Adrenal gland (tissue), 19 donors: ENCODE data around the gene KPNA1. TPM values are rescaled to one million over a fixed set of nuclear protein-coding genes. Genes with fewer than 3 reads are reported as not detected.

Experiments
- DNase-seq, 7 donors: peaks; one replicate each; pipeline ENCODE4 v3.0.0-alpha.2; 2019 to 2020
- H3K27ac ChIP-seq, 5 donors: fragments of 200-600 bp; sonication (generic) in 4 of 5; 1 replicate in 3 of 5; 2 replicates in 2 of 5; pipeline versions ENCODE4 v1.5.1 to v1.8.0; 2016 to 2020; ENCODE audit warnings: mild to moderate bottlenecking in 1 of 5
- H3K27me3 ChIP-seq: fragments of 200-600 bp; 2 replicates; pipeline ENCODE4 v1.8.0; 2021
- H3K36me3 ChIP-seq, 2 donors: fragments of 200-600 bp; replicated peaks in 1 of 2; 1 replicate in 1 of 2; 2 replicates in 1 of 2; pipeline versions ENCODE4 v1.5.1 to v1.8.0; 2018 to 2022
- H3K4me1 ChIP-seq, 2 donors: fragments of 200-600 bp; replicated peaks in 1 of 2; 1 replicate in 1 of 2; 2 replicates in 1 of 2; pipeline versions ENCODE4 v1.5.1 to v1.8.0; 2018 to 2021
- H3K4me3 ChIP-seq, 4 donors: fragments of 200-600 bp; sonication (generic) in 3 of 4; one replicate each; pipeline ENCODE4 v1.5.1; 2016 to 2018
- H3K9me3 ChIP-seq, 3 donors: fragments of 200-600 bp; sonication (generic) in 1 of 3; replicated peaks in 1 of 3; 1 replicate in 2 of 3; 2 replicates in 1 of 3; pipeline versions ENCODE4 v1.5.1 to v1.8.0; 2016 to 2021
- POLR2A ChIP-seq, 2 donors: fragments of 450-650 bp; IDR thresholded peaks; one replicate each; pipeline ENCODE4 v1.6.1; 2017; ENCODE audit warnings: antibody characterized with exemption in 2 of 2, mild to moderate bottlenecking in 2 of 2, moderate library complexity in 1 of 2
- WGBS, 4 donors: extraction: QIAGEN DNeasy Blood & Tissue Kit in 2 of 4; methylation state at CpG; one replicate each; pipeline versions ENCODE4 v1.1.5 to v1.1.7; 2013 to 2017; 5-methylcytosine and 5-hydroxymethylcytosine counted together
- intact Hi-C, 2 donors: fragments of 100-400 bp; cut with DNase I; formaldehyde crosslinking; loops; one replicate each; pipeline versions ENCODE4 v1.14.1 to v1.15.0; 2022 to 2023
- long read RNA-seq, 10 donors: library from polyadenylated mRNA in 3 of 10; unstranded in 2 of 10; stranded (forward) in 1 of 10; transcript quantifications; one replicate each; pipeline ENCODE4 v2.0.0 and lab custom pipeline, GENCODE V29; 2021 to 2026
- polyA plus RNA-seq, 3 donors: library from polyadenylated mRNA; stranded (reverse); fragments of 200-250 nt in 2 of 3; fragments of 350-450 nt in 1 of 3; fragmentation: Illumina TruSeq in 1 of 3; extraction: RNeasy Lipid Tissue Mini Kit (QIAGEN cat#74804) in 1 of 3; gene quantifications; one replicate each; pipeline ENCODE4 v1.2.3, GENCODE V29; 2013 to 2014
- total RNA-seq, 9 donors: library from RNA; depleted of rRNA in 4 of 9; stranded (reverse); fragments of >200 nt in 4 of 9; fragments of 120-200 nt in 1 of 9; fragmentation: NEBNext Ultra II Directional in 1 of 9; extraction: Animal tissue kit (Norgen Biotek cat#: 25700) in 1 of 9; gene quantifications; one replicate each; pipeline versions ENCODE4 v1.1.0 to v1.2.4, GENCODE V29; 2013 to 2023
- TF ChIP-seq, protein P1 (sequence below), 6 experiments: fragments of 450-650 bp in 4 of 6; fragments of 200-600 bp in 2 of 6; sonication (generic) in 1 of 6; IDR thresholded peaks; 1 replicate in 5 of 6; 2 replicates in 1 of 6; pipeline versions ENCODE4 v1.5.1 to v1.8.0; 2016 to 2021; ENCODE audit warnings: antibody characterized with exemption in 6 of 6, mild to moderate bottlenecking in 2 of 6, moderate library complexity in 1 of 6
- donor health status: healthy with polysubstance abuse.
- donor health status: Bipolar disorder and iron deficiency.
- donor health status: DM: yes; HTN: yes; CAD: no.
- donor health status: DM: no; HTN: no; CAD: no.
- donor health status: DM: no; HTN: no; CAD: no.
- donor health status: DM: yes; HTN: yes; CAD: no.

The KPNA1 gene
- total RNA-seq, result 100 to 1,000 TPM in 1 of 9 donors, 10 to 100 TPM in 8; 29.3 to 164 (median 53.4) TPM
- 100 to 1,000 TPM in 1 of 3 donors, 10 to 100 TPM in 2; 12.1 to 123 (median 14.7) TPM for polyA plus RNA-seq
- long read RNA-seq, donor 1, full-length matches to known transcripts, result 8 of 13 reads
- long read RNA-seq, donor 1, partial matches to known transcripts, result 5 of 13 reads
- long read RNA-seq, donor 1, other reads (novel, unspliced or antisense), result 0 of 13 reads
- long read RNA-seq, donor 2, full-length matches to known transcripts, result 5 of 5 reads
- long read RNA-seq, donor 2, partial matches to known transcripts, result 0 of 5 reads
- long read RNA-seq, donor 2, other reads (novel, unspliced or antisense), result 0 of 5 reads
- long read RNA-seq, donor 3, full-length matches to known transcripts, result 12 of 12 reads
- long read RNA-seq, donor 3, partial matches to known transcripts, result 0 of 12 reads
- long read RNA-seq, donor 3, other reads (novel, unspliced or antisense), result 0 of 12 reads
- long read RNA-seq, donor 4, full-length matches to known transcripts, result 20 of 28 reads
- long read RNA-seq, donor 4, partial matches to known transcripts, result 3 of 28 reads
- long read RNA-seq, donor 4, other reads (novel, unspliced or antisense), result 5 of 28 reads
- long read RNA-seq, donor 5, full-length matches to known transcripts, result 90 of 113 reads
- long read RNA-seq, donor 5, partial matches to known transcripts, result 4 of 113 reads
- long read RNA-seq, donor 5, other reads (novel, unspliced or antisense), result 19 of 113 reads
- long read RNA-seq, donor 6, full-length matches to known transcripts, result 14 of 20 reads
- long read RNA-seq, donor 6, partial matches to known transcripts, result 2 of 20 reads
- long read RNA-seq, donor 6, other reads (novel, unspliced or antisense), result 4 of 20 reads
- long read RNA-seq, donor 7, full-length matches to known transcripts, result 4 of 9 reads
- long read RNA-seq, donor 7, partial matches to known transcripts, result 5 of 9 reads
- long read RNA-seq, donor 7, other reads (novel, unspliced or antisense), result 0 of 9 reads
- long read RNA-seq, donor 8, full-length matches to known transcripts, result 14 of 21 reads
- long read RNA-seq, donor 8, partial matches to known transcripts, result 7 of 21 reads
- long read RNA-seq, donor 8, other reads (novel, unspliced or antisense), result 0 of 21 reads
- long read RNA-seq, donor 9, full-length matches to known transcripts, result 13 of 13 reads
- long read RNA-seq, donor 9, partial matches to known transcripts, result 0 of 13 reads
- long read RNA-seq, donor 9, other reads (novel, unspliced or antisense), result 0 of 13 reads
- long read RNA-seq, donor 10, full-length matches to known transcripts, result 4 of 9 reads
- long read RNA-seq, donor 10, partial matches to known transcripts, result 5 of 9 reads
- long read RNA-seq, donor 10, other reads (novel, unspliced or antisense), result 0 of 9 reads

DNA sequence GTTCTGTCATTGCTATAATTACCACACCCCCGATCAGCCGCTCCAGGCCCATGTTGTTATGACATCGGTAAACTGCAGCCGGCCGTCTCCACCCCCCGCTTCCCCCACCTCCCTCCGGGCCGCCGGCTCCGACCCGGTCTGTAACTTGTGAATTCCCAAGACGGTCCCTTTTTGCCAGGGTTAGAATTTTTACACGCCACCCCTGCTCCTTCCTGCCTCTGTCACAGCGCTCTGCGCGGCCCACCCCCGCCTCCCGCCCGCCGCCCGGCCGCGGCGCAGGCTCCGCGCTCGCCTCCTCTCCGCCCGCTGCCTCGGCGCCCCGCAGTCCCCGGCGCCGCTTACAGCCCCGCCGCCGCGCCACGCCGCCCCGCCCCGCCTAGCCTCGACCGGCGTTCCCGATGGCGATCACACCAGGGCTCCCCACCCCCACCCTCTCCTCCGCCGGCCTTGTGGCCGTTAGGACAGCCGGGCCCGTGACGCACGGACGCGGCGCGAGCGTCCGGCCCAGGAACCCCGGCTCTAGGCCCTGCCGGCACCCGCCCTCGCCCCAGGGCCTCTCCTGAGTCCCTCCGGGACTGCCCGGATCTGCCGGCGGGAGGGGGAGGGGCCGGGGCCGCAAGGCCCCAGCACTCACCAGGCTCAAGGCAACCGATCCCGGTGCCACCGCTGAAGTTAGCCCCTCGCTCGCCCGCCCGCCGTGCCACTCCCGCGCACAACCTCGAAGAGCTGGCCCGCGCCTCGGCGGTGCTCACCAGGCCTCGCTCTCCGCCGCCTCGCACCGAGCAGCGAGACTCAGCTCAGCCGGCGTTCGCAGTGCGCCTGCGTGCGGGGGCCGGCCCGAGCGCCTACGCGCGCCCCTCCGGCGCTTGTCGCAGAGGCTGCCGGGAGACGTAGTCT is at the start of gene KPNA1:
KPNA1 (minus strand) TSS at position 817 of the 897 bp plus-strand sequence. CDS start 18,374 bp downstream, outside the sequence.
- Histone ChIP-seq H3K4me1 (peaks cover 10 to 40% of the 10 kb centered on the region in 2 donors), H3K9me3 (peaks cover 0 to 6% (median 0%) of the 10 kb centered on the region in 3 donors), H3K4me3 (peak within 1 kb of the TSS in 3 of 4 donors; percentile 50 to 92 (median 84)), H3K27me3 (no peaks in the 10 kb centered on the region), H3K36me3 (no peaks in the 10 kb centered on the region), H3K27ac (peak within 1 kb of the TSS; percentile 88 to 100 (median 97))
- DNase-seq, result peak; percentile 83 to 92 (median 88)
- TF ChIP-seq POLR2A (IDR thresholded peaks at IDR 0.05), result peak; percentile 96 to 98
- TF ChIP-seq, protein P1, sequence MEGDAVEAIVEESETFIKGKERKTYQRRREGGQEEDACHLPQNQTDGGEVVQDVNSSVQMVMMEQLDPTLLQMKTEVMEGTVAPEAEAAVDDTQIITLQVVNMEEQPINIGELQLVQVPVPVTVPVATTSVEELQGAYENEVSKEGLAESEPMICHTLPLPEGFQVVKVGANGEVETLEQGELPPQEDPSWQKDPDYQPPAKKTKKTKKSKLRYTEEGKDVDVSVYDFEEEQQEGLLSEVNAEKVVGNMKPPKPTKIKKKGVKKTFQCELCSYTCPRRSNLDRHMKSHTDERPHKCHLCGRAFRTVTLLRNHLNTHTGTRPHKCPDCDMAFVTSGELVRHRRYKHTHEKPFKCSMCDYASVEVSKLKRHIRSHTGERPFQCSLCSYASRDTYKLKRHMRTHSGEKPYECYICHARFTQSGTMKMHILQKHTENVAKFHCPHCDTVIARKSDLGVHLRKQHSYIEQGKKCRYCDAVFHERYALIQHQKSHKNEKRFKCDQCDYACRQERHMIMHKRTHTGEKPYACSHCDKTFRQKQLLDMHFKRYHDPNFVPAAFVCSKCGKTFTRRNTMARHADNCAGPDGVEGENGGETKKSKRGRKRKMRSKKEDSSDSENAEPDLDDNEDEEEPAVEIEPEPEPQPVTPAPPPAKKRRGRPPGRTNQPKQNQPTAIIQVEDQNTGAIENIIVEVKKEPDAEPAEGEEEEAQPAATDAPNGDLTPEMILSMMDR (IDR thresholded peaks at IDR 0.05), result peak in 1 of 6 experiments; percentile 2
- 0 to 2% (median 0%) methylated on average over 23 to 109 of the region's 109 CpGs for WGBS, 4 donors
- intact Hi-C loops, result no loop called here

DNA sequence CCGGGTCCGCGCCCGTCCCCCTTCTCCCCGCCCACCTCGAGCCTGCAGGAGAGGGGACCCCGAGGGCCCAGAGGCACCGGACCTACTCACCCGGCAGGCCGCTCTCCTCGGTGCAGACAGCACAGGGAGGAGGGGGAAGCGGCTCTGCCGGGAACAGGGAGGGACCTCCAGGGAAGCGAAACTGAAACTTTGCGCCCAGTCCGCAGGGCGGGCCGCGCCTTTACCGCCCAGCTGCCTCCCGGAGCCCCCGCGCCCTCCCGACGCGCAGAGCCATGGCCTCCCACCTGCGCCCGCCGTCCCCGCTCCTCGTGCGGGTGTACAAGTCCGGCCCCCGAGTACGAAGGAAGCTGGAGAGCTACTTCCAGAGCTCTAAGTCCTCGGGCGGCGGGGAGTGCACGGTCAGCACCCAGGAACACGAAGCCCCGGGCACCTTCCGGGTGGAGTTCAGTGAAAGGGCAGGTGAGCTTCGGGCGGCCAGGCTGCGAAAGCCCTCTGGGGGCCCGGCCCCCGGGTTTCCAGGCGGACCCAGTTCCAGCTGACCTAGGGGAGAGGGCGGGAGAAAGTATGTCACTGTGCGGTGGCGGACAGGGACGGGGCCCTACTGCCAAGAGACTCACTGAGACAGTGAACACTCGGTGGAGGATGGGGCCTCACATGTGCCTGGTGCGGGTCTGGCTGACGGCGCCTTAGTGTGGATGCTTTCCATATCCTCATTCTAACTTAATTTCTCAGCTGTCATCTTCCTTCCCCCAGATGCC is 49.6 kb upstream of the KPNA1 start, which contains the start of the genes DTX3L and PARP9:
DTX3L (plus strand) TSS at position 184 of the 758 bp plus-strand sequence; CDS start at position 273, 89 bp downstream.
PARP9 (minus strand) TSS at position 146 of the 758 bp plus-strand sequence. CDS start 4,680 bp downstream, outside the sequence.
- Histone ChIP-seq H3K27me3 (no peaks in the 10 kb centered on the region), H3K27ac (peak within 1 kb of the TSS; percentile 94 to 98 (median 96)), H3K36me3 (peaks cover 0 to 44% of the 10 kb centered on the region in 2 donors), H3K4me3 (peak within 1 kb of the TSS; percentile 71 to 94 (median 84)), H3K9me3 (no peaks in the 10 kb centered on the region), H3K4me1 (peaks cover 6 to 34% of the 10 kb centered on the region in 2 donors)
- peak; percentile 84 to 90 (median 89) for DNase-seq
- WGBS, 4 donors, result 0 to 2% (median 1%) methylated on average over 11 to 56 of the region's 56 CpGs
- TF ChIP-seq, protein P1 (IDR thresholded peaks at IDR 0.05), result no peak
- TF ChIP-seq POLR2A (IDR thresholded peaks at IDR 0.05), result peak; percentile 26 to 63
- intact Hi-C loops, result no loop called here

DNA sequence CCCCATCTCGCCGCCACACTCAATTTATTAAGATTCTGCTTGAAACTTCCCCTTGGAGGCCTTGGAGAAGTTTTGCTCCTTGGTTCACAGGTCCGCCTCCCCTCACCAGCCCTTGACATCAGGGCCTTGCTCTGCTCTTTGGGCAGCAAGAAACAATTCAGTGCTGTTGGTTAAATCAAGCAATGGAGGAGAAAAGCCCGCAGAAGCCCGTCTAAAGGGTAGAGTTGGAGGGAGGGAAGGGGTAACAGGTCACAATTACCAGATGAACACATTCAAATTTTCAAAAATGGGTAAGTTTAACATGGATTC is 48.9 kb upstream of the KPNA1 start:
- peak in 4 of 7 donors; percentile 21 to 37 (median 29) for DNase-seq
- Histone ChIP-seq H3K36me3 (peaks cover 0 to 45% of the 10 kb centered on the region in 2 donors), H3K27me3 (no peaks in the 10 kb centered on the region), H3K27ac (peak overlapping the region; percentile 94 to 98 (median 96)), H3K4me3 (peak overlapping the region; percentile 71 to 94 (median 84)), H3K9me3 (no peaks in the 10 kb centered on the region), H3K4me1 (peaks cover 6 to 36% of the 10 kb centered on the region in 2 donors)
- intact Hi-C loops, result loop anchor here in 1 of 2 donors (2.0 kb wide), 1 partner anchor 115 kb away; no protein-coding TSS in a partner anchor
- 5 to 21% (median 17%) methylated on average over 5 of the region's 5 CpGs for WGBS, 4 donors
- TF ChIP-seq, protein P1 (IDR thresholded peaks at IDR 0.05), result no peak
- no peak for TF ChIP-seq POLR2A (IDR thresholded peaks at IDR 0.05)
